ENCODE measurements around the gene ERI2. TPM values are rescaled to one million over a fixed set of nuclear protein-coding genes. Genes with fewer than 3 reads are reported as not detected.

Gene ERI2
- total and polyA plus RNA-seq, 2 of the 13 experiments (the other 11 are each of a cell fraction or from before 2014, with no cell fraction given): 17.4 to 41.3 TPM

GRCh38 chr16:20763461-20764232 is 42.6 kb downstream of the ERI2 start, which contains the start of gene ACSM3 (continued):
- TF ChIP-seq HOXD1 (CRISPR knock-in tag; IDR thresholded peaks at IDR 0.05) (no peak), ZNF792 (CRISPR knock-in tag; IDR thresholded peaks at IDR 0.05) (no peak), ZNF567 (CRISPR knock-in tag; IDR thresholded peaks at IDR 0.05; ENCODE audit: borderline replicate concordance) (no peak), PAXIP1 (CRISPR knock-in tag; conservative IDR thresholded peaks at IDR 0.05) (peak; percentile 69), NCOA5 (CRISPR knock-in tag; IDR thresholded peaks at IDR 0.05) (no peak), ZNF143 (CRISPR knock-in tag; IDR thresholded peaks at IDR 0.05) (no peak), ZNF12 (CRISPR knock-in tag; IDR thresholded peaks at IDR 0.05) (no peak), ZNF292 (CRISPR knock-in tag; IDR thresholded peaks at IDR 0.05; ENCODE audit: borderline replicate concordance, low read depth) (no peak), HNF1A (IDR thresholded peaks at IDR 0.05; ENCODE audit: low read depth) (peak; percentile 97), HNF1A (CRISPR knock-in tag; IDR thresholded peaks at IDR 0.05; ENCODE audit: borderline replicate concordance) (peak; percentile 96; the same call in 1 of the 2 replicates), FOXJ3 (CRISPR knock-in tag; IDR thresholded peaks at IDR 0.05; ENCODE audit: borderline replicate concordance) (no peak), MED1 (CRISPR knock-in tag; IDR thresholded peaks at IDR 0.05) (0 out of 2 replicates have a peak, but pooled peaks have one; percentile 19), ZNF816 (CRISPR knock-in tag; IDR thresholded peaks at IDR 0.05; ENCODE audit: borderline replicate concordance) (no peak), ZNF451 (CRISPR knock-in tag; IDR thresholded peaks at IDR 0.05) (no peak), ZNF878 (CRISPR knock-in tag; IDR thresholded peaks at IDR 0.05) (0 out of 2 replicates have a peak, but pooled peaks have one; percentile 45), SYNCRIP (IDR thresholded peaks at IDR 0.05; ENCODE audit: insufficient read depth, low read depth, low read length) (no peak), EEA1 (CRISPR knock-in tag; IDR thresholded peaks at IDR 0.05; ENCODE audit: borderline replicate concordance) (no peak), ATRX (CRISPR knock-in tag; IDR thresholded peaks at IDR 0.05; ENCODE audit: borderline replicate concordance) (no peak), ATF1 (CRISPR knock-in tag; IDR thresholded peaks at IDR 0.05) (no peak), ZNF703 (CRISPR knock-in tag; IDR thresholded peaks at IDR 0.05; ENCODE audit: borderline replicate concordance) (no peak), ZNF768 (CRISPR knock-in tag; IDR thresholded peaks at IDR 0.05) (no peak)

Data from HepG2 (cell line).